OCI-LY3 (cell line): ENCODE data around the gene IL1RAPL1.

ENCODE experiments used
- EZH2phosphoT487 ChIP-seq: fragments of 200-600 bp; shearing (Covaris generic); IDR thresholded peaks from 2 replicates; pipeline ENCODE4 v1.6.1; 2018; ENCODE audit warnings: antibody characterized with exemption, mixed run types, low read depth
- TF ChIP-seq, protein P1 (sequence below): fragments of 200-600, 300-600 bp; sonication (generic); IDR thresholded peaks from 2 replicates; pipeline ENCODE4 v1.5.1; 2014; ENCODE audit warnings: antibody characterized with exemption, low read length, low read depth

DNA sequence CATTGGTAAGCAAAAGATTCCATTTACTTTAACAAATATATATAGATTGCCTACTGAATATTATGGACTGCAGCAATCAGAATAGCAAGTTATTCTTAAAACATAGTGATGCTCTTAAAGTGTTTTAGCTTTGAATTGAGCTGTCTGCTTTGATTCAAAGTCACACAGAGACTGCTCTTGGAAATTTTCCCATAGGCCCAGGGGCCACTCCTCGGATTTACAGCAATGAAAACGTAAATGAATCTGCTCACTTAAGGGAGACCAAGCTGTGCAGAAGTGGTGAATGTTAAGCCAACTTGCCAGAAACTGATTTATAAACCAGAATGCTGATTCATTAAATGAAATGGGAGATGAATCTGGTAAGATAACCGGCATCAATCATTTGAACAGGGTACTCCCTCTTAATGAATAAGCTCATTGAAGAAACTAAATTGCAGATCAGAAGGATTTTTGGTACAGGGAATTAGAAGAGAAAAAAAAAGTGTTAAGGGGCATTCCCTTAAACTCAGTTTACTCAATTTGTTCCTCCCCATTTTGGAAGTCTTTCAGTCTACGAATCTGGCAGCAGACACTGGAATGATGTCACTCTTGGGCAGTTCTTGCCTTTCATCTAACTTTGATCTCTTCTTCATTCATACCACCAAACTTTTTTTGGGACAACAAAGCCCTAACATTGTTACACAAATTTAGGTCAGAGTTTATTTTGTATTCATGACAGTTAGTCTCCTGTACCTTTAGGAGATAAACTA lies 1264.8 kb downstream of the IL1RAPL1 start:
- TF ChIP-seq, protein P1, sequence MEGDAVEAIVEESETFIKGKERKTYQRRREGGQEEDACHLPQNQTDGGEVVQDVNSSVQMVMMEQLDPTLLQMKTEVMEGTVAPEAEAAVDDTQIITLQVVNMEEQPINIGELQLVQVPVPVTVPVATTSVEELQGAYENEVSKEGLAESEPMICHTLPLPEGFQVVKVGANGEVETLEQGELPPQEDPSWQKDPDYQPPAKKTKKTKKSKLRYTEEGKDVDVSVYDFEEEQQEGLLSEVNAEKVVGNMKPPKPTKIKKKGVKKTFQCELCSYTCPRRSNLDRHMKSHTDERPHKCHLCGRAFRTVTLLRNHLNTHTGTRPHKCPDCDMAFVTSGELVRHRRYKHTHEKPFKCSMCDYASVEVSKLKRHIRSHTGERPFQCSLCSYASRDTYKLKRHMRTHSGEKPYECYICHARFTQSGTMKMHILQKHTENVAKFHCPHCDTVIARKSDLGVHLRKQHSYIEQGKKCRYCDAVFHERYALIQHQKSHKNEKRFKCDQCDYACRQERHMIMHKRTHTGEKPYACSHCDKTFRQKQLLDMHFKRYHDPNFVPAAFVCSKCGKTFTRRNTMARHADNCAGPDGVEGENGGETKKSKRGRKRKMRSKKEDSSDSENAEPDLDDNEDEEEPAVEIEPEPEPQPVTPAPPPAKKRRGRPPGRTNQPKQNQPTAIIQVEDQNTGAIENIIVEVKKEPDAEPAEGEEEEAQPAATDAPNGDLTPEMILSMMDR = no peak
- TF ChIP-seq EZH2phosphoT487 = no peak
